Colonic mucosa (tissue), 4 donors: Measurements from ENCODE around the gene ISCA2. TPM values are rescaled to one million over a fixed set of nuclear protein-coding genes. Genes with fewer than 3 reads are reported as not detected.

Experiments used
- DNase-seq: peaks from one replicate; pipeline ENCODE4 v3.0.0-alpha.2; 2020
- H3K27ac ChIP-seq: fragments of 200-600 bp; one replicate; pipeline ENCODE4 v1.8.0; 2021
- H3K27me3 ChIP-seq: fragments of 200-600 bp; one replicate; pipeline ENCODE4 v1.8.0; 2021
- H3K36me3 ChIP-seq: fragments of 200-600 bp; one replicate; pipeline ENCODE4 v1.8.0; 2021
- H3K4me1 ChIP-seq: fragments of 200-600 bp; one replicate; pipeline ENCODE4 v1.8.0; 2021; ENCODE audit warnings: mild to moderate bottlenecking
- H3K4me3 ChIP-seq: fragments of 200-600 bp; one replicate; pipeline ENCODE4 v1.8.0; 2021
- H3K9ac ChIP-seq, 2 donors: one replicate each; pipeline ENCODE4 v1.7.0; 2013; ENCODE audit warnings: control low read depth in 2 of 2, low read depth in 2 of 2, low read length in 2 of 2
- H3K9me3 ChIP-seq: fragments of 200-600 bp; one replicate; pipeline ENCODE4 v1.8.0; 2021
- CTCF ChIP-seq: fragments of 200-600 bp; IDR thresholded peaks from one replicate; pipeline ENCODE4 v1.8.0; 2022; ENCODE audit warnings: antibody characterized with exemption, mild to moderate bottlenecking
- intact Hi-C: fragments of 100-400 bp; cut with DNase I; formaldehyde crosslinking; loops from one replicate; pipeline ENCODE4 v1.14.1; 2022
- total RNA-seq, 2 donors: library from RNA; stranded (reverse); fragmentation: NEBNext Ultra II Directional in 1 of 2; extraction: Animal tissue kit (Norgen Biotek cat#: 25700) in 1 of 2; gene quantifications; one replicate each; pipeline ENCODE4 v1.2.1, GENCODE V29; 2021
- donor health status: healthy.
- donor health status: DM: no; HTN: no; CAD: no.
- donor health status: DM: no; HTN: no; CAD: no.

ISCA2 gene
- total RNA-seq, 2 donors from 2014 or later, result 42.0 to 43.1 TPM

GRCh38 chr14:74504874-74505720, 11.5 kb downstream of the ISCA2 start:
- Histone ChIP-seq H3K4me1 (no peaks in the 10 kb centered on the region), H3K4me3 (no peak overlapping the region), H3K36me3 (no peaks in the 10 kb centered on the region), H3K9ac (no peak overlapping the region), H3K9me3 (no peaks in the 10 kb centered on the region), H3K27me3 (no peaks in the 10 kb centered on the region), H3K27ac (no peak overlapping the region)
- TF ChIP-seq CTCF, result no peak
- intact Hi-C loops, result loop anchor here (5.0 kb wide), 1 partner anchor 107 kb away; the partner anchor contains the start of gene LTBP2
- DNase-seq, result no peak

GRCh38 chr14:74505831-74506230, 12.3 kb downstream of the ISCA2 start:
- Histone ChIP-seq H3K27me3 (no peaks in the 10 kb centered on the region), H3K9ac (no peak overlapping the region)

GRCh38 chr14:74506411-74506851, 12.9 kb downstream of the ISCA2 start:
- intact Hi-C loops, result no loop called here
- Histone ChIP-seq H3K4me3 (no peak overlapping the region), H3K27ac (no peak overlapping the region), H3K27me3 (no peaks in the 10 kb centered on the region), H3K9me3 (no peaks in the 10 kb centered on the region), H3K36me3 (no peaks in the 10 kb centered on the region), H3K9ac (no peak overlapping the region), H3K4me1 (no peaks in the 10 kb centered on the region)
- no peak for TF ChIP-seq CTCF
- no peak for DNase-seq

More at GRCh38 chr14:74505831-74506230, 12.3 kb downstream of the ISCA2 start:
- DNase-seq, result no peak
- no peak overlapping the region for H3K4me3 ChIP-seq
- no peaks in the 10 kb centered on the region for H3K4me1 ChIP-seq
- no peaks in the 10 kb centered on the region for H3K36me3 ChIP-seq
- intact Hi-C loops, result no loop called here
- H3K27ac ChIP-seq, result no peak overlapping the region
- TF ChIP-seq CTCF, result no peak
- no peaks in the 10 kb centered on the region for H3K9me3 ChIP-seq

- Histone ChIP-seq H3K27me3 (no peaks in the 10 kb centered on the region), H3K36me3 (no peaks in the 10 kb centered on the region), H3K9ac (no peak overlapping the region), H3K9me3 (no peaks in the 10 kb centered on the region), H3K4me1 (no peaks in the 10 kb centered on the region), H3K27ac (no peak overlapping the region), H3K4me3 (no peak overlapping the region)
- intact Hi-C loops, result no loop called here
- TF ChIP-seq CTCF, result no peak
- no peak for DNase-seq
These were observed 13.5 kb downstream of the ISCA2 start for GRCh38 chr14:74507085-74507484.

GRCh38 chr14:74507840-74508239, 14.3 kb downstream of the ISCA2 start:
- TF ChIP-seq CTCF, result no peak
- H3K4me1 ChIP-seq, result no peaks in the 10 kb centered on the region
- no peaks in the 10 kb centered on the region for H3K9me3 ChIP-seq
- no peak overlapping the region for H3K9ac ChIP-seq
- H3K27ac ChIP-seq, result no peak overlapping the region
- intact Hi-C loops, result no loop called here
- DNase-seq, result no peak
- H3K27me3 ChIP-seq, result no peaks in the 10 kb centered on the region
- no peaks in the 10 kb centered on the region for H3K36me3 ChIP-seq
- H3K4me3 ChIP-seq, result no peak overlapping the region
